SKM-1 (cell line): Measurements from ENCODE around the gene ADAMTS9.
"Not testable (repeated sequence)": the region's sequence is repeated elsewhere in the genome, so short reads cannot be mapped to it uniquely, and the experiment has no call there.

Source experiments
- DNase-seq: peaks from one replicate; lab custom pipeline; 2025; ENCODE audit not compliant: unreplicated experiment; lab: John Stamatoyannopoulos, UW

ADAMTS9 gene

GRCh38 chr3:64546856-64547255 is 140.9 kb downstream of the ADAMTS9 start:
- no peak for DNase-seq

GRCh38 chr3:64545239-64545638 is 142.6 kb downstream of the ADAMTS9 start:
- not testable (repeated sequence) for DNase-seq

GRCh38 chr3:64541803-64542202 is 146.0 kb downstream of the ADAMTS9 start:
- no peak for DNase-seq

GRCh38 chr3:64539451-64540196 is 148.2 kb downstream of the ADAMTS9 start:
- no peak for DNase-seq

GRCh38 chr3:64536166-64536565 is 151.6 kb downstream of the ADAMTS9 start:
- no peak for DNase-seq

GRCh38 chr3:64533617-64534317 is 154.0 kb downstream of the ADAMTS9 start:
- peak; percentile 50 for DNase-seq

GRCh38 chr3:64530434-64531049 is 157.3 kb downstream of the ADAMTS9 start:
- peak; percentile 21 for DNase-seq

GRCh38 chr3:64523324-64523723 is 164.5 kb downstream of the ADAMTS9 start:
- DNase-seq = no peak

- no peak for DNase-seq
Measured at GRCh38 chr3:64520334-64520733, 167.5 kb downstream of the ADAMTS9 start.

- no peak for DNase-seq
Measured at GRCh38 chr3:64518950-64519349, 168.8 kb downstream of the ADAMTS9 start.

- no peak for DNase-seq
Measured at GRCh38 chr3:64518496-64518895, 169.3 kb downstream of the ADAMTS9 start.

- no peak for DNase-seq
Measured at GRCh38 chr3:64514889-64515288, 172.9 kb downstream of the ADAMTS9 start.

- no peak for DNase-seq
Measured at GRCh38 chr3:64509206-64509605, 178.6 kb downstream of the ADAMTS9 start.

GRCh38 chr3:64508140-64508539 is 179.7 kb downstream of the ADAMTS9 start:
- DNase-seq = no peak

GRCh38 chr3:64506255-64506654 is 181.5 kb downstream of the ADAMTS9 start:
- no peak for DNase-seq

GRCh38 chr3:64505419-64505818 is 182.4 kb downstream of the ADAMTS9 start:
- DNase-seq = peak; percentile 74

GRCh38 chr3:64502284-64502683 is 185.5 kb downstream of the ADAMTS9 start:
- no peak for DNase-seq

GRCh38 chr3:64501298-64501906 is 186.4 kb downstream of the ADAMTS9 start:
- no peak for DNase-seq

- DNase-seq = no peak
Measured at GRCh38 chr3:64496786-64497490, 190.9 kb downstream of the ADAMTS9 start.

- no peak for DNase-seq
Measured at GRCh38 chr3:64495781-64496334, 191.9 kb downstream of the ADAMTS9 start.
